SK-N-MC (cell line): Measurements from ENCODE around the gene RNF13.

Source experiments
- DNase-seq: peaks from one replicate; pipeline ENCODE4 v3.0.0-alpha.2; 2011; ENCODE audit warnings: low read depth, low spot score
- H3K27ac ChIP-seq: fragments of 200-600 bp; sonication (generic); 2 replicates; pipeline ENCODE4 v1.5.1; 2016; ENCODE audit warnings: mixed run types
- H3K36me3 ChIP-seq: fragments of 200-600 bp; sonication (generic); 2 replicates; pipeline ENCODE4 v1.6.1; 2017; ENCODE audit warnings: antibody characterized with exemption, low read length, mixed read lengths; ENCODE audit not compliant: insufficient read depth
- H3K4me3 ChIP-seq: fragments of 200-600 bp; sonication (generic); 2 replicates; pipeline ENCODE4 v1.5.1; 2016
- H3K9ac ChIP-seq: fragments of 200-600 bp; sonication (generic); 2 replicates; pipeline ENCODE4 v1.8.0; 2017; ENCODE audit warnings: mixed run types, mixed read lengths; ENCODE audit not compliant: insufficient read length
- H3K9me3 ChIP-seq: fragments of 200-600 bp; sonication (generic); 2 replicates; pipeline ENCODE4 v1.6.1; 2017; ENCODE audit warnings: low read depth, mild to moderate bottlenecking, antibody characterized with exemption, low read length, moderate library complexity, mixed read lengths
- EZH2 ChIP-seq: fragments of 200-600 bp; sonication (generic); IDR thresholded peaks from one replicate; pipeline ENCODE4 v1.6.1; 2017; ENCODE audit warnings: antibody characterized with exemption
- FOXP2 ChIP-seq: optimal IDR thresholded peaks from 2 replicates; pipeline ENCODE3; 2011; ENCODE audit warnings: mild to moderate bottlenecking, moderate library complexity; ENCODE audit not compliant: insufficient read depth; ENCODE audit errors: extremely low read length, control extremely low read depth
- POLR2AphosphoS5 ChIP-seq: IDR thresholded peaks from 2 replicates; pipeline ENCODE4 v1.6.1; 2012; ENCODE audit warnings: mild to moderate bottlenecking, low read depth, low read length, borderline replicate concordance

RNF13 gene

DNA sequence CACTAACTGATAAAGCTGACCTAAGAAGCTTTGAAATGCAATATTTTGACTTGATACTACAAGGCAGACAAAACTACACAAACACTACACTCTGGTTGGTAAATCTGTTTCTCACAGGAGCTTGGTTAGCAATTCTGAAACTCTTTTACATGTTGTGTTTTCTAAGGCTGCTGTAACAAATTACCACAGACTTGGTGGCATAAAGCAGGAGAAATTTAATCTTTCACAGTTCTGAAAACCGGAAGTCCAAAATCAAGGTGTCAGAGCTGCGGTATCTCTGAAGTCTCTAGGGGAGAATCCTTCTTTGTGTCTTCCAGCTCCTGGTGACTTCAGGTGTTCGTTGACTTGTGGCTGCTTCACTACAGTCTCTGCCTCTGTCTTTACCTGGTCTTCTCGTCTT, 170.6 kb downstream of the RNF13 start:
- Histone ChIP-seq H3K36me3 (no peaks in the 10 kb centered on the region), H3K9ac (no peak overlapping the region), H3K9me3 (no peaks in the 10 kb centered on the region), H3K27ac (no peak overlapping the region), H3K4me3 (no peak overlapping the region)
- DNase-seq = no peak
- TF ChIP-seq POLR2AphosphoS5 (no peak), FOXP2 (no peak), EZH2 (no peak)

DNA sequence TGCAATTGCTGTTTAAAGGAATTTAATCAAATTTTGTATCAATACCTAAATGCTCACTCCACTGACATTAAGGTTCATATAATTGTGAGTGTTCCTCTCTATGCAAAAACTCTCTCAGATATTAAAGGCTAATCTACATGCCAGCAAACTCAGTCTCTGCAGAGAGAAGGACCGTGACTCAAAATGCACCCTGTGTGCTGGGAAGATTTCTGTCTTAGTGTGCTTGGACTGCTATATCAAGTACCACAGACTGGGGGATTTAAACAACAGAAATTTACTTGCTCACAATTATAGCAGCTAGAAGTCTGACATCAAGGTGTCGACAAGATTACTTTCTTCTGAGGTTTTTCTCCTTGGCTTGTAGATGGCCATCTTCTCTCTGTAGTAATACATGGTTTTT, 176.3 kb downstream of the RNF13 start:
- no peak overlapping the region for H3K27ac ChIP-seq

DNA sequence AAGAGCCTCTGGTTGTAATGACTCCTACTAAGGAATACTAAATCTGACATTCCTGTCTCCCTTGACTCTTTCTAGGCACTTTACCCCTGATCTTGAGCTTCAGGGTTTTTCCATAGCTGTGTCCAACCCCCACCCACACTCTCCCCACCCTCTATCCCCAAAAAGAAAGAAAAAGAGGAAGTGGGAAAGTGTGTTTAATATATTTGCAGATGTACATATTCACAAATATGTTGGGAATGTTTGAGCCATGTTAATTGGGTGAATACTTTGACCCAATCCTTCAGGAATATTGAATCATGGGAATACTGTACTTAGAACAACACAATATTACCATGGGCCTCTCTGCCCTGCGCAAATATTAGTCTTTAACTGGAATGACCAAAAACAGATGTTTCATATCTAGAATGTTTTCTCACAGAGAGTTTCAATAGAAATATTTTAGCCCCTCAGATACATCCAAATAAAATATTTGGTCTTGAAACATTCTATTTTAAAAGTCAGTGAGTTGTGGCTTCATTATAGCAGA, 177.5 kb downstream of the RNF13 start:
- H3K9ac ChIP-seq = no peak overlapping the region
- H3K9me3 ChIP-seq = 0 out of 2 replicates have a peak, but pooled peaks cover 5% of the 10 kb centered on the region
- no peak for DNase-seq
- no peak for TF ChIP-seq EZH2
- TF ChIP-seq POLR2AphosphoS5 = no peak
- TF ChIP-seq FOXP2 = no peak
- no peak overlapping the region for H3K27ac ChIP-seq
- no peak overlapping the region for H3K4me3 ChIP-seq
- H3K36me3 ChIP-seq = no peaks in the 10 kb centered on the region

More for the DNA sequence above, 176.3 kb downstream of the RNF13 start:
- DNase-seq = no peak
- no peak overlapping the region for H3K9ac ChIP-seq
- TF ChIP-seq FOXP2 (no peak), EZH2 (no peak), POLR2AphosphoS5 (no peak)
- H3K4me3 ChIP-seq = no peak overlapping the region
- H3K9me3 ChIP-seq = no peaks in the 10 kb centered on the region
- H3K36me3 ChIP-seq = no peaks in the 10 kb centered on the region

DNA sequence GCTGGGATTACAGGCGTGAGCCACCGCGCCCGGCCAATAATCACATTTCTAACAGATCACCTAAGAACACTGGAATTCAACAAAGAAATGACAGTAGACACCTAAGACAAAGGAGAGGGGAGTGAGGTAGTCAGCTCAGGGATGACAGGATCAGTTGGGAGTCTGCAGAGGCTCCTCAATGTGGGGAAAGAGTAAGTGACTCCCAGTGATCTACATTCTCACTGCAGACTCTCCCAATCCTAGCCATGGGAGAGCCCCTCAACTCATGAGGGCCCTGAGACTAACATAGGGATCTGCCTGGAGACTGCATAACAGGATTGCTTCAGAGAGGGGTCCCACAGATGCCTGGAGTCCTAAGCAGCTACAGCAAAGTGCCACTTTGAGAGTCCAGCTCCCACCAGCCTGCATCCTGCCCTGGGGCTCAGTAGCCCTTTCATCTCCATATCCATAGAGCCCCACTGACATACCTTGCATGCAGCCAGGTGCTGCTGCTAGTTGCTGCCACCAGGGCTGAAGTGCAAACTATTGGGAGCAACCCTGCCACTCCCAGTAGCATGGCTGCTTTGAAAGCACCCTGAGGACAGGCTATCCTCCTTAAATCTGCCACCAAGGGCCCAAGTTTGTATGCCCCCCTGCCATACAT, 179.5 kb downstream of the RNF13 start:
- no peak overlapping the region for H3K9ac ChIP-seq
- no peaks in the 10 kb centered on the region for H3K36me3 ChIP-seq
- 0 out of 2 replicates have a peak, but pooled peaks cover 5% of the 10 kb centered on the region for H3K9me3 ChIP-seq
- H3K27ac ChIP-seq = no peak overlapping the region
- no peak for DNase-seq
- H3K4me3 ChIP-seq = no peak overlapping the region
- no peak for TF ChIP-seq POLR2AphosphoS5
- TF ChIP-seq FOXP2 = no peak
- no peak for TF ChIP-seq EZH2

DNA sequence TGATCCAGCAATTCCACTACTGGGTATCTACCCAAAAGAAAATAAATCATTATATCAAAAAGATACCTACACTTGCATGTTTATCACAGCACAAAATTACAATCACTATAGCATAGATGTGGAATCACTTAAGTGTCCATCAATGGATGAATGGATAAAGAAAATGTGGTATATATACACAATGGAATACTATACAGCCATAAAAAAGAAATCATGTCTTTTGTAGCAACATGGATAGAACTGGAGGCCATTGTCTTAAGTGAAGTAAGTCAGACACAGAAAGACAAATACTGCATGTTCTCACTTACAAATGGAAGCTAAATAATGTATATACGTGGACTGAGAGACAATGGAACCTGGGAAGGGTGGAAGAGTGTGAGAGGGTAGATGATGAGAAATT, 185.9 kb downstream of the RNF13 start:
- no peaks in the 10 kb centered on the region for H3K36me3 ChIP-seq
- no peak overlapping the region for H3K4me3 ChIP-seq
- no peak overlapping the region for H3K9ac ChIP-seq
- no peak for DNase-seq
- H3K9me3 ChIP-seq = 0 out of 2 replicates have a peak, but pooled peaks cover 5% of the 10 kb centered on the region
- no peak overlapping the region for H3K27ac ChIP-seq
- no peak for TF ChIP-seq EZH2
- no peak for TF ChIP-seq POLR2AphosphoS5
- TF ChIP-seq FOXP2 = no peak

DNA sequence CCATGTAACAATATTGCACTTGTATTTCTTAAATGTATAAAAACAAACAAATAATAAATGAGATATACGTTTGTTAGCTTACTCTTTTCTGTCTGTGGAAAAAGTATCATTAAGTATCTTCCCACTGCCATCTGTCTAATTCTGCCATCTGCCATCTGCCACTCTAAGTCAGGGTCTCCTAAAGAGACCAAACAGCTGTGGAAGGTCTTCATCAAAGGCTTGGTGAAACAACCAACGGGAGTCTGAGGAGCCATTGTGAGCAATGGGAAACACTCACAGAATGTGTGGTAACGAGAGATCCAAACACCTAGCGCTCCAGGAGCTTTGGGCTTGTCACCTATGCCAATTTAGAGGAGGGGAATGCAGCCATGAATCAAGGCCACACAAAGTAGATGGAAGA, 186.4 kb downstream of the RNF13 start:
- 0 out of 2 replicates have a peak, but pooled peaks cover 5% of the 10 kb centered on the region for H3K9me3 ChIP-seq
- H3K9ac ChIP-seq = no peak overlapping the region
- no peak for DNase-seq
- TF ChIP-seq POLR2AphosphoS5 (no peak), EZH2 (no peak), FOXP2 (no peak)
- no peak overlapping the region for H3K27ac ChIP-seq
- no peak overlapping the region for H3K4me3 ChIP-seq
- no peaks in the 10 kb centered on the region for H3K36me3 ChIP-seq

DNA sequence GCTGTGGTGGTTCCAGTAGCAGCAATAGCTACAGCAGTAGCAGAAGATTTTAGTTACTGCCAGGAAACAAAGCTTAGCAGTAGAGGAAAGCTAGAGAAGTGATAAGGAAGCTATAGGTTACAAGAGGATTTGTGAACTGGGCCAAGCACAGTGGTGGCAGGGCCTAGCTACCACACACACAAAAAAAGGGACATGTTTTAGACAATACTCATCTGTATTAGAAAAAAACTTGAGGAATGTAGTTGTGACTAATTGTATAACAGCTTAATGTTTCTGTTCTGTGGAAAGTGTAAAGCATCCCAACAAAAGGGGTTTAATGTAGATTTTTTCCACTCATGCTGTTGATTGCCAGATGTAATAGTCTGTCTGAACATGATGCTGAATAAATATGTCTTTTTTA, 187.6 kb downstream of the RNF13 start:
- TF ChIP-seq POLR2AphosphoS5 = no peak
- TF ChIP-seq FOXP2 = no peak
- TF ChIP-seq EZH2 = no peak
- no peak overlapping the region for H3K4me3 ChIP-seq
- H3K9me3 ChIP-seq = no peaks in the 10 kb centered on the region
- no peak for DNase-seq
- H3K36me3 ChIP-seq = no peaks in the 10 kb centered on the region
- H3K9ac ChIP-seq = no peak overlapping the region
- no peak overlapping the region for H3K27ac ChIP-seq

DNA sequence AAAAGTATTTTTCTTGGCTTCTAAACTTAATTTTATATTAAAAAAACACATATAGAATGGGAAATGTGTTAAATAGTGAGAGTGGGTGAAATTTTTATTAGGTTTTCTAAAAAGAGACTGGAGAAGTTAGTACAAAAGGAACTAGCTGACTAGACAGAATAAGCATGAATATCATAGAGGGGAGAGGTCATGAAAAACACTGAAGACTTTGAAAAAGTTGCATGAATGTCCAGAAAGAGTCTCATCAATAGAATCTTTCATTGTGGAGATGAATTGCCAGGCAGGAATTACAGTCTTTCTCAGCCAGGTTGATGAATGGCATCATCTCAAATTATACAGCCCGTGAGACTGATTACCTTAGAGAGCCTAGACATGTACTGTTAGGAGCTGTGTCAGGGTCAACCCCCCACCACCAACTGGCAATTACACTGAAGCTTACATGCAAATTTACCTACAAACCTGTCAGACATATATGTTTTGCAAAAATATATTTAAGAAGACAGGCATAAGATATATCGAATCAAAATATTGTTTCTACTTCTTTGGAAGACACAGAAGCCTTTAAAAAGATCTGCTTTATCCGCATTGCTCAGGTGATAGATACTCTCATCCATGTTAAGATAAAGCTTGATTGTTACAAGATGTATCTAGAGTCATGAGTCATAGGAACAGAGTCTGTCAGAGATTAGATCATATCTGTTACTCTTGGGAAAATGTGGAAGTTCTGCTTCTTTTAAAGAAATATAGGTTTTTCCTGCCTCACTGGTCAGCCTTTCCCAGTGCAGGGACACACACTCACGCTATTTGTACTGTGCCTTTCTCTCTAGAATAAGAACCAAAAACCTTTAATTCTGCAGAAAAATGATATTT, 192.5 kb downstream of the RNF13 start:
- no peak for DNase-seq
- no peak for TF ChIP-seq POLR2AphosphoS5
- no peak for TF ChIP-seq FOXP2
- Histone ChIP-seq H3K36me3 (no peaks in the 10 kb centered on the region), H3K27ac (no peak overlapping the region), H3K9ac (no peak overlapping the region), H3K9me3 (no peaks in the 10 kb centered on the region), H3K4me3 (no peak overlapping the region)
